Measurements from ENCODE around the gene PPP6R1.

DNA sequence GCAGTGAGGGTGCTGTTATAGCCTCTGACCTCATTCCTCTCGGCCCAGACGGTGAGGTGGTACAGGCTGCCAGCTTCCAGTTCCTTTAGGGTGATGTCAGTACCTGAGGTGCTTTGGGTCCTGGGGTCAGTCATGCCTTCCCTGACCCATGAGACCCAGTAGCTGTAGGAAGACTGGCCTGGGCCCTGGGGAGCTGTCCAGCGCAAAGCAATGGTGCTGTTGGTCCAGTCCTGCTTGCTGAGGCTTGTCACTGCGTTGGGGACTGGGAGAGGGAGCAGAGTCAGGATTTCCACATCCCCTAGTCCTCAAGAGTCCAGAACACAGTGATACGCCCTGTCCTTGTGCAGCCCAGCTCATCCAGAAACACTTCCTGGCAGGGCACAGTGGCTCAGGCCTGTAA lies 60.2 kb downstream of the PPP6R1 start:
- TF ChIP-seq CTCF (IDR thresholded peaks at IDR 0.05) = no peak
- no peak for TF ChIP-seq POLR2A (IDR thresholded peaks at IDR 0.05)

Measured in esophagus squamous epithelium (tissue), 4 donors.